SK-N-SH (cell line): ENCODE data around the gene GCLM. TPM values are rescaled to one million over a fixed set of nuclear protein-coding genes. Genes with fewer than 3 reads are reported as not detected.

Source experiments
- CTCF ChIA-PET: fragments of 300-600, 350-600 bp; formaldehyde crosslinking; extraction: SDS; loops from one replicate; lab custom pipeline; 2021; lab: Yijun Ruan, JAX
- POLR2A ChIA-PET: fragments of 350-600 bp; sonication (Branson Sonifier 250); formaldehyde crosslinking; extraction: SDS; loops from one replicate; lab custom pipeline; 2020; ENCODE audit warnings: antibody characterized with exemption, inconsistent platforms; lab: Yijun Ruan, JAX
- DNase-seq: peaks from one replicate; pipeline ENCODE4 v3.0.0; 2012
- H2AFZ ChIP-seq: fragments of 200-600 bp; sonication (generic); 2 replicates; pipeline ENCODE4 v1.8.1; 2016; ENCODE audit warnings: antibody characterized with exemption, mild to moderate bottlenecking, low read depth
- H3F3A ChIP-seq: fragments of 200-600 bp; sonication (generic); replicated peaks from 2 replicates; pipeline ENCODE3; 2016; ENCODE audit warnings: antibody characterized with exemption, mild to moderate bottlenecking; ENCODE audit not compliant: insufficient read depth
- H3K27ac ChIP-seq, 2 experiments: fragments of 200-500 bp in 1 of 2; fragments of 200-600 bp in 1 of 2; sonication (Bioruptor generic) in 1 of 2; sonication (generic), shearing (Covaris generic) in 1 of 2; 2 replicates each; pipeline versions ENCODE4 v1.5.1 to v1.6.1; 2014 to 2016; ENCODE audit warnings: low read depth in 2 of 2, inconsistent platforms in 1 of 2, low read length in 1 of 2, mild to moderate bottlenecking in 1 of 2, mixed read lengths in 1 of 2
- H3K27me3 ChIP-seq: fragments of 200-600 bp; sonication (generic), shearing (Covaris generic); 2 replicates; pipeline ENCODE4 v1.6.1; 2016; ENCODE audit warnings: mixed run types; ENCODE audit not compliant: insufficient read depth
- H3K36me3 ChIP-seq, 2 experiments: fragments of 200-500 bp in 1 of 2; fragments of 200-600 bp in 1 of 2; sonication (Bioruptor generic) in 1 of 2; sonication (generic) in 1 of 2; replicated peaks in 1 of 2; 2 replicates each; pipeline versions ENCODE3 to v1.5.1; 2014 to 2016; ENCODE audit warnings: low read length in 1 of 2, mild to moderate bottlenecking in 1 of 2; ENCODE audit not compliant: insufficient read depth in 2 of 2, control insufficient read depth in 1 of 2
- H3K4me1 ChIP-seq, 2 experiments: fragments of 200-500 bp in 1 of 2; fragments of 200-600 bp in 1 of 2; sonication (Bioruptor generic) in 1 of 2; sonication (generic), shearing (Covaris generic) in 1 of 2; 2 replicates each; pipeline versions ENCODE4 v1.5.1 to v1.6.1; 2014 to 2016; ENCODE audit warnings: low read depth in 1 of 2, low read length in 1 of 2, mixed run types in 1 of 2; ENCODE audit not compliant: insufficient read depth in 2 of 2, control insufficient read depth in 1 of 2
- H3K4me2 ChIP-seq: fragments of 200-600 bp; sonication (generic), shearing (Covaris generic); 2 replicates; pipeline ENCODE4 v1.6.1; 2017; ENCODE audit warnings: mixed run types
- H3K4me3 ChIP-seq, 2 experiments: fragments of 200-500 bp in 1 of 2; fragments of 200-600 bp in 1 of 2; sonication (Bioruptor generic) in 1 of 2; sonication (generic), shearing (Covaris generic) in 1 of 2; 2 replicates each; pipeline versions ENCODE4 v1.5.1 to v1.8.1; 2014 to 2016; ENCODE audit warnings: low read depth in 2 of 2, inconsistent platforms in 1 of 2, low read length in 1 of 2, mild to moderate bottlenecking in 1 of 2, mixed read lengths in 1 of 2, moderate library complexity in 1 of 2
- H3K79me2 ChIP-seq: fragments of 200-600 bp; sonication (generic); 2 replicates; pipeline ENCODE4 v1.8.1; 2017; ENCODE audit warnings: mild to moderate bottlenecking; ENCODE audit not compliant: insufficient read depth
- H3K9ac ChIP-seq: fragments of 200-600 bp; sonication (generic); 2 replicates; pipeline ENCODE4 v1.6.1; 2017; ENCODE audit warnings: mixed run types
- H3K9me2 ChIP-seq: fragments of 200-600 bp; sonication (generic); 2 replicates; pipeline ENCODE4 v1.6.1; 2017; ENCODE audit warnings: mixed run types
- H3K9me3 ChIP-seq: fragments of 200-600 bp; sonication (generic); 2 replicates; pipeline ENCODE4 v1.6.1; 2017; ENCODE audit warnings: mixed run types, mild to moderate bottlenecking, moderate library complexity
- H4K20me1 ChIP-seq: fragments of 200-600 bp; sonication (generic); 2 replicates; pipeline ENCODE4 v1.6.1; 2017; ENCODE audit warnings: mild to moderate bottlenecking, mixed run types; ENCODE audit not compliant: insufficient read depth
- CHD2 ChIP-seq: fragments of 150-350 bp; IDR thresholded peaks from 2 replicates; pipeline ENCODE4 v1.6.1; 2018; ENCODE audit warnings: low read length; ENCODE audit not compliant: partially characterized antibody
- CTCF ChIP-seq: fragments of 200-600 bp; sonication (generic); IDR thresholded peaks from 2 replicates; pipeline ENCODE4 v1.6.1; 2017; ENCODE audit warnings: antibody characterized with exemption, mild to moderate bottlenecking, moderate library complexity
- EZH2phosphoT487 ChIP-seq: fragments of 200-600 bp; sonication (generic); IDR thresholded peaks from 2 replicates; pipeline ENCODE4 v1.6.1; 2017; ENCODE audit warnings: low read depth, mixed run types, mild to moderate bottlenecking, antibody characterized with exemption, moderate library complexity, borderline replicate concordance
- FOXM1 ChIP-seq: IDR thresholded peaks from 2 replicates; pipeline ENCODE4 v1.4.0; 2012; ENCODE audit warnings: low read depth, mild to moderate bottlenecking
- IRF3 ChIP-seq: fragments of 150-350 bp; IDR thresholded peaks from 2 replicates; pipeline ENCODE4 v1.6.1; 2016; ENCODE audit warnings: mild to moderate bottlenecking, low read depth, low read length
- MEF2A ChIP-seq: IDR thresholded peaks from 2 replicates; pipeline ENCODE4 v1.4.0; 2012; ENCODE audit warnings: low read depth, borderline replicate concordance
- NRF1 ChIP-seq: IDR thresholded peaks from 2 replicates; pipeline ENCODE4 v1.6.1; 2012; ENCODE audit warnings: low read depth, mild to moderate bottlenecking, low read length
- PBX3 ChIP-seq: IDR thresholded peaks from 2 replicates; pipeline ENCODE4; 2012
- RAD21 ChIP-seq: IDR thresholded peaks from 2 replicates; pipeline ENCODE4 v1.6.1; 2012; ENCODE audit warnings: mild to moderate bottlenecking, low read length
- RFX5 ChIP-seq: IDR thresholded peaks from 2 replicates; pipeline ENCODE4 v1.6.1; 2012; ENCODE audit warnings: mild to moderate bottlenecking, improper control_type of control experiment, low read length
- SIN3A ChIP-seq: IDR thresholded peaks from 2 replicates; pipeline ENCODE4 v1.6.1; 2012; ENCODE audit warnings: low read depth, mild to moderate bottlenecking, low read length, moderate library complexity, borderline replicate concordance
- SMC3 ChIP-seq: IDR thresholded peaks from 2 replicates; pipeline ENCODE4 v1.6.1; 2012; ENCODE audit warnings: low read depth, low read length, improper control_type of control experiment
- TAF1 ChIP-seq: IDR thresholded peaks from 2 replicates; pipeline ENCODE4 v1.6.1; 2012; ENCODE audit warnings: low read depth, mild to moderate bottlenecking, low read length, moderate library complexity, borderline replicate concordance
- USF2 ChIP-seq: fragments of 150-350 bp; IDR thresholded peaks from 2 replicates; pipeline ENCODE4 v1.6.1; 2017; ENCODE audit warnings: antibody characterized with exemption, low read length, low read depth, borderline replicate concordance
- YY1 ChIP-seq: IDR thresholded peaks from 2 replicates; pipeline ENCODE4 v1.4.0; 2012; ENCODE audit warnings: low read depth, mild to moderate bottlenecking
- WGBS: methylation state at CpG from one replicate; pipeline ENCODE4 v1.1.6; 2017; ENCODE audit warnings: low lambda C conversion rate; 5-methylcytosine and 5-hydroxymethylcytosine counted together
- polyA plus RNA-seq, 3 experiments: library from polyadenylated mRNA; depleted of rRNA; stranded (reverse); fragments of >200 nt; gene quantifications; 2 replicates each; pipeline ENCODE4 v1.2.3, GENCODE V29; 2012

The GCLM gene
- polyA plus RNA-seq, 1 of the 3 experiments (the other 2 are of a cell fraction), result 9.4 TPM

GRCh38 chr1:93871366-93871765, 37.9 kb downstream of the GCLM start:
- H3K4me1 ChIP-seq, result peaks cover 3% of the 10 kb centered on the region in 2 experiments; a peak in 2 of 4 replicates
- no peak for DNase-seq
- H3K36me3 ChIP-seq, result peaks cover 72 to 76% of the 10 kb centered on the region in 2 experiments
- no peak overlapping the region for H2AFZ ChIP-seq
- H3K4me3 ChIP-seq, result no peak overlapping the region
- ChIA-PET CTCF (interaction anchor here (1.0 to 1.6 kb wide), 2 partner anchors 27 to 39 kb away, joined by 3 to 4 read pairs; no protein-coding TSS in a partner anchor), POLR2A (no interaction called here)
- no peak overlapping the region for H3K9ac ChIP-seq
- peaks cover 8% of the 10 kb centered on the region; the same call in 1 of the 2 replicates for H4K20me1 ChIP-seq
- no peaks in the 10 kb centered on the region for H3K27me3 ChIP-seq
- no peaks in the 10 kb centered on the region for H3K9me2 ChIP-seq
- H3K79me2 ChIP-seq, result peaks cover 42% of the 10 kb centered on the region
- WGBS, result 78% methylated on average over 4 of the region's 4 CpGs
- H3K27ac ChIP-seq, result no peak overlapping the region
- no peak overlapping the region for H3K4me2 ChIP-seq
- H3K9me3 ChIP-seq, result no peaks in the 10 kb centered on the region
- peaks cover 44% of the 10 kb centered on the region for H3F3A ChIP-seq
- TF ChIP-seq IRF3 (no peak), RAD21 (no peak), RFX5 (no peak), CTCF (no peak), CHD2 (no peak), NRF1 (no peak), MEF2A (no peak), TAF1 (no peak), USF2 (no peak), SIN3A (no peak), SMC3 (no peak), EZH2phosphoT487 (no peak), FOXM1 (no peak), PBX3 (no peak), YY1 (no peak)
